CD4-positive, alpha-beta T cell treated with Interferon alpha-2 for 1 hour (primary cell): ENCODE results near the gene N4BP2.
"Not testable (repeated sequence)": the region's sequence is repeated elsewhere in the genome, so short reads cannot be mapped to it uniquely, and the experiment has no call there.

Experiments used
- DNase-seq, 2 donors: peaks; one replicate each; pipeline ENCODE4 v3.0.0-alpha.2; 2020 to 2022

Gene N4BP2

GRCh38 chr4:40093400-40093799 lies 36.8 kb downstream of the N4BP2 start:
- DNase-seq: not testable (repeated sequence)

- DNase-seq: no peak
Measured at GRCh38 chr4:40099010-40099409, 42.4 kb downstream of the N4BP2 start.

- DNase-seq: not testable (repeated sequence)
Measured at GRCh38 chr4:40107150-40107549, 50.5 kb downstream of the N4BP2 start.

GRCh38 chr4:40112027-40112792 lies 55.6 kb downstream of the N4BP2 start:
- DNase-seq: no peak

- no peak for DNase-seq
Measured at GRCh38 chr4:40114206-40114605, 57.6 kb downstream of the N4BP2 start.

- DNase-seq: no peak
Measured at GRCh38 chr4:40118861-40119260, 62.2 kb downstream of the N4BP2 start.

- DNase-seq: no peak
Measured at GRCh38 chr4:40119344-40119743, 62.7 kb downstream of the N4BP2 start.

- DNase-seq: peak; percentile 18 to 39
Measured at GRCh38 chr4:40121515-40121914, 64.9 kb downstream of the N4BP2 start.

- no peak for DNase-seq
Measured at GRCh38 chr4:40122941-40123340, 66.3 kb downstream of the N4BP2 start.

- peak in 1 of 2 donors; percentile 48 for DNase-seq
Measured at GRCh38 chr4:40124690-40125089, 68.0 kb downstream of the N4BP2 start.

GRCh38 chr4:40130401-40131036 lies 73.9 kb downstream of the N4BP2 start:
- DNase-seq: no peak

GRCh38 chr4:40132816-40133215 lies 76.2 kb downstream of the N4BP2 start:
- no peak for DNase-seq

- no peak for DNase-seq
Measured at GRCh38 chr4:40134206-40134917, 77.7 kb downstream of the N4BP2 start.

- not testable (repeated sequence) for DNase-seq
Measured at GRCh38 chr4:40136202-40136601, 79.6 kb downstream of the N4BP2 start.

GRCh38 chr4:40140196-40140595 lies 83.5 kb downstream of the N4BP2 start:
- DNase-seq: no peak

- DNase-seq: not testable (repeated sequence)
Measured at GRCh38 chr4:40140597-40140996, 83.9 kb downstream of the N4BP2 start.

- no peak for DNase-seq
Measured at GRCh38 chr4:40143926-40144508, 87.4 kb downstream of the N4BP2 start.

GRCh38 chr4:40144716-40145115 lies 88.1 kb downstream of the N4BP2 start:
- no peak for DNase-seq

- not testable (repeated sequence) for DNase-seq
Measured at GRCh38 chr4:40147490-40147889, 90.8 kb downstream of the N4BP2 start.

GRCh38 chr4:40149960-40150385 lies 93.3 kb downstream of the N4BP2 start:
- DNase-seq: peak; percentile 84 to 89

- DNase-seq: no peak
Measured at GRCh38 chr4:40150932-40151331, 94.3 kb downstream of the N4BP2 start.

- peak; percentile 27 to 57 for DNase-seq
Measured at GRCh38 chr4:40152637-40153036, 96.0 kb downstream of the N4BP2 start.

- DNase-seq: no peak
Measured at GRCh38 chr4:40157436-40157835, 100.8 kb downstream of the N4BP2 start.
